HG02763 (cell line): ENCODE data around the gene RBP7.
"Not testable (repeated sequence)": the region's sequence is repeated elsewhere in the genome, so short reads cannot be mapped to it uniquely, and the experiment has no call there.

Experiments
- ATAC-seq: cut with Tn5 transposase; IDR thresholded peaks from one replicate; pipeline ENCODE4 v1.9.1; 2021; ENCODE audit warnings: mild to moderate bottlenecking, moderate library complexity; ENCODE audit not compliant: unreplicated experiment

The RBP7 gene

GRCh38 chr1:10028956-10029500 is 32.0 kb downstream of the RBP7 start:
- not testable (repeated sequence) for ATAC-seq

GRCh38 chr1:10031461-10031860 is 34.4 kb downstream of the RBP7 start:
- ATAC-seq = no peak

GRCh38 chr1:10032590-10033358 is 35.7 kb downstream of the RBP7 start, which contains the start of gene UBE4B:
TSS of gene UBE4B (plus strand) at chr1:10032958. CDS start at chr1:10033671, 713 bp downstream.
- peak; percentile 96 for ATAC-seq

GRCh38 chr1:10033359-10033845 is 36.4 kb downstream of the RBP7 start:
- no peak for ATAC-seq

GRCh38 chr1:10042746-10043145 is 45.7 kb downstream of the RBP7 start:
- no peak for ATAC-seq

- no peak for ATAC-seq
Measured at GRCh38 chr1:10045480-10046355, 48.7 kb downstream of the RBP7 start.

GRCh38 chr1:10046356-10047085 is 49.5 kb downstream of the RBP7 start:
- no peak for ATAC-seq

GRCh38 chr1:10048601-10049000 is 51.6 kb downstream of the RBP7 start:
- no peak for ATAC-seq

- no peak for ATAC-seq
Measured at GRCh38 chr1:10050611-10051010, 53.6 kb downstream of the RBP7 start.

GRCh38 chr1:10051656-10052055 is 54.6 kb downstream of the RBP7 start:
- no peak for ATAC-seq

- no peak for ATAC-seq
Measured at GRCh38 chr1:10052347-10052746, 55.3 kb downstream of the RBP7 start.

- ATAC-seq = no peak
Measured at GRCh38 chr1:10054465-10054864, 57.4 kb downstream of the RBP7 start.

- ATAC-seq = no peak
Measured at GRCh38 chr1:10056599-10056987, 59.6 kb downstream of the RBP7 start.

GRCh38 chr1:10057343-10057742 is 60.3 kb downstream of the RBP7 start:
- ATAC-seq = no peak

- ATAC-seq = no peak
Measured at GRCh38 chr1:10057796-10058195, 60.8 kb downstream of the RBP7 start.

GRCh38 chr1:10059342-10059718 is 62.3 kb downstream of the RBP7 start:
- no peak for ATAC-seq

GRCh38 chr1:10060311-10061100 is 63.5 kb downstream of the RBP7 start:
- ATAC-seq = no peak

GRCh38 chr1:10061276-10061675 is 64.2 kb downstream of the RBP7 start:
- no peak for ATAC-seq

GRCh38 chr1:10063878-10064277 is 66.8 kb downstream of the RBP7 start:
- ATAC-seq = no peak
